HL-60 (cell line): Measurements from ENCODE around the gene CYP27A1.

Experiments used
- CTCF ChIP-seq: IDR thresholded peaks from one replicate; pipeline ENCODE4 v1.5.1; 2011; ENCODE audit warnings: low read length, control low read depth, inconsistent platforms; ENCODE audit not compliant: insufficient read depth
- GABPA ChIP-seq: IDR thresholded peaks from 2 replicates; pipeline ENCODE4 v1.6.1; 2012; ENCODE audit warnings: low read depth

- TF ChIP-seq CTCF, result no peak
- TF ChIP-seq GABPA, result no peak
These were observed 17.0 kb downstream of the CYP27A1 start for GRCh38 chr2:218798767-218799504.
